ENCODE results near the gene SZT2. TPM values are rescaled to one million over a fixed set of nuclear protein-coding genes. Genes with fewer than 3 reads are reported as not detected.

The SZT2 gene
- total RNA-seq, 1 donor from 2014 or later: 11.0 TPM

GRCh38 chr1:43443197-43443946 lies 53.7 kb downstream of the SZT2 start:
- H3K9me3 ChIP-seq (ENCODE audit: low read depth): no peaks in the 10 kb centered on the region
- no peaks in the 10 kb centered on the region for H3F3A ChIP-seq (ENCODE audit: low read depth)
- H3K9ac ChIP-seq: no peak overlapping the region
- H4K20me1 ChIP-seq (ENCODE audit: low read depth): peaks cover 3% of the 10 kb centered on the region
- Mint-ChIP-seq H3K4me1 (peaks cover 18% of the 10 kb centered on the region), H3K36me3 (peaks cover 42% of the 10 kb centered on the region), H3K27me3 (ENCODE audit: insufficient read depth, low read depth) (peaks cover 2% of the 10 kb centered on the region), H3K4me3 (no peak overlapping the region), H3K27ac (peak overlapping the region; percentile 42), H3K9me3 (no peaks in the 10 kb centered on the region)
- no peak for DNase-seq (ENCODE audit: low spot score)
- H3K4me3 ChIP-seq: no peak overlapping the region
- H3K27ac ChIP-seq: no peak overlapping the region
- no peak for TF ChIP-seq EZH2phosphoT487 (IDR thresholded peaks at IDR 0.05)
- no peak for TF ChIP-seq EZH2 (IDR thresholded peaks at IDR 0.05)
- TF ChIP-seq CTCF (IDR thresholded peaks at IDR 0.05): no peak
- no peaks in the 10 kb centered on the region for H3K36me3 ChIP-seq
- H2AFZ ChIP-seq (replicated peaks): no peak overlapping the region
- H3K4me1 ChIP-seq: peaks cover 5% of the 10 kb centered on the region
- H3K27me3 ChIP-seq: no peaks in the 10 kb centered on the region
- no peak overlapping the region for H3K4me2 ChIP-seq
- no peaks in the 10 kb centered on the region for H3K79me2 ChIP-seq (ENCODE audit: low read depth)

- H3F3A ChIP-seq (ENCODE audit: low read depth): no peaks in the 10 kb centered on the region
- Mint-ChIP-seq H3K27me3 (ENCODE audit: insufficient read depth, low read depth) (peaks cover 4% of the 10 kb centered on the region), H3K36me3 (peaks cover 49% of the 10 kb centered on the region), H3K4me3 (no peak overlapping the region), H3K27ac (peak overlapping the region; percentile 9), H3K4me1 (peaks cover 18% of the 10 kb centered on the region), H3K9me3 (no peaks in the 10 kb centered on the region)
- no peaks in the 10 kb centered on the region for H3K9me3 ChIP-seq (ENCODE audit: low read depth)
- no peak overlapping the region for H2AFZ ChIP-seq (replicated peaks)
- peaks cover 3% of the 10 kb centered on the region for H4K20me1 ChIP-seq (ENCODE audit: low read depth)
- no peak overlapping the region for H3K9ac ChIP-seq
- H3K4me1 ChIP-seq: peaks cover 5% of the 10 kb centered on the region
- no peak overlapping the region for H3K27ac ChIP-seq
- no peak for TF ChIP-seq EZH2 (IDR thresholded peaks at IDR 0.05)
- TF ChIP-seq EZH2phosphoT487 (IDR thresholded peaks at IDR 0.05): no peak
- no peak for TF ChIP-seq CTCF (IDR thresholded peaks at IDR 0.05)
- H3K4me2 ChIP-seq: no peak overlapping the region
- H3K36me3 ChIP-seq: no peaks in the 10 kb centered on the region
- no peaks in the 10 kb centered on the region for H3K79me2 ChIP-seq (ENCODE audit: low read depth)
- no peaks in the 10 kb centered on the region for H3K27me3 ChIP-seq
- no peak overlapping the region for H3K4me3 ChIP-seq
- DNase-seq (ENCODE audit: low spot score): no peak
These were observed 54.6 kb downstream of the SZT2 start for GRCh38 chr1:43444151-43444828.

- Histone ChIP-seq H3F3A (ENCODE audit: low read depth) (no peaks in the 10 kb centered on the region), H2AFZ (replicated peaks) (no peak overlapping the region), H3K4me1 (peaks cover 5% of the 10 kb centered on the region), H3K4me2 (no peak overlapping the region), H3K4me3 (no peak overlapping the region), H3K27me3 (no peaks in the 10 kb centered on the region), H3K79me2 (ENCODE audit: low read depth) (no peaks in the 10 kb centered on the region), H4K20me1 (ENCODE audit: low read depth) (peaks cover 3% of the 10 kb centered on the region), H3K36me3 (no peaks in the 10 kb centered on the region), H3K9me3 (ENCODE audit: low read depth) (no peaks in the 10 kb centered on the region), H3K27ac (no peak overlapping the region), H3K9ac (no peak overlapping the region)
- Mint-ChIP-seq H3K9me3 (no peaks in the 10 kb centered on the region), H3K27ac (peak overlapping the region; percentile 9), H3K4me3 (no peak overlapping the region), H3K27me3 (ENCODE audit: insufficient read depth, low read depth) (peaks cover 4% of the 10 kb centered on the region), H3K36me3 (peaks cover 50% of the 10 kb centered on the region), H3K4me1 (peaks cover 18% of the 10 kb centered on the region)
- peak; percentile 53 for DNase-seq (ENCODE audit: low spot score)
- no peak for TF ChIP-seq CTCF (IDR thresholded peaks at IDR 0.05)
- no peak for TF ChIP-seq EZH2phosphoT487 (IDR thresholded peaks at IDR 0.05)
- no peak for TF ChIP-seq EZH2 (IDR thresholded peaks at IDR 0.05)
These were observed 55.1 kb downstream of the SZT2 start for GRCh38 chr1:43444836-43445235.
